GM21390 (cell line): ENCODE results near the gene DBF4.
"Not testable (repeated sequence)": the region's sequence is repeated elsewhere in the genome, so short reads cannot be mapped to it uniquely, and the experiment has no call there.

Experiments
- ATAC-seq: cut with Tn5 transposase; IDR thresholded peaks from one replicate; pipeline ENCODE4 v1.9.1; 2021; ENCODE audit not compliant: unreplicated experiment

The DBF4 gene

GRCh38 chr7:87882151-87882937 lies 6.1 kb downstream of the DBF4 start:
- ATAC-seq: no peak

- no peak for ATAC-seq
Measured at GRCh38 chr7:87885018-87885417, 8.7 kb downstream of the DBF4 start.

DNA sequence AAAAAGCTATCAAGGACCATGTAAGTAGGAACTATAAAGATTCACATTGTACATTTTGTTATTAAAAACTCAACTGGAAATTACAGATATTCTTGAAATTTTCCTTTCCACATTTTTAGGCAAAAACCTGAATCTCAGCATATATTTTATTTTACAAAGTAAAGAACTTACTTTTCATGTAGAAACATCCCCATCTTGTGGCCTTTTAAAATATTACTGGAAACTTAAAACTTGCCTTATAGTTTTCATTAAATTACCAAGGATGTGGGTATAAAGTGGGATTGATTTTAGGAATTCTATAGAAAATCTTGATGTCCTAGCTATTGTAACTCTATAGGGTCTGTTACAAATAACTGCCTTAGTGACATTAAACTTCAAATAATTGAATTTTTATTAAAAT lies 10.6 kb downstream of the DBF4 start:
- no peak for ATAC-seq

- ATAC-seq: no peak
Measured at GRCh38 chr7:87895363-87895762, 19.1 kb downstream of the DBF4 start.

- ATAC-seq: no peak
Measured at GRCh38 chr7:87899255-87899654, 23.0 kb downstream of the DBF4 start.

- not testable (repeated sequence) for ATAC-seq
Measured at GRCh38 chr7:87907136-87907906, 31.0 kb downstream of the DBF4 start.

DNA sequence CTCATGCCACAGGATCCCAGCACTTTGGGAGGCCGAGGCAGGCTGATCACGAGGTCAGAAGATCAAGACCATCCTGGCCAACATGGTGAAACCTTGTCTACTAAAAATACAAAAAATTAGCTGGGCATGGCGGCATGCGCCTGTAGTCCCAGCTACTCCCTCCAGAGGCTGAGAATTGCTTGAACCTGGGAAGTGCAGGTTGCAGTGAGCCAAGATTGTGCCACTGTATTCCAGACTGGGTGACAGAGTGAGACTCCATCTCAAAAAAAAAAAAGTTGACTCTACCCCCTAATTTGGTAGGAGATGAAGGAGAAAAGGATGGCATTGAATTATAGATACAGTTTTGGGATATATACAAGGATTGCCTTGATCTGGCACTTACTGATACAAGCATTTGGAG lies 32.5 kb downstream of the DBF4 start:
- not testable (repeated sequence) for ATAC-seq

DNA sequence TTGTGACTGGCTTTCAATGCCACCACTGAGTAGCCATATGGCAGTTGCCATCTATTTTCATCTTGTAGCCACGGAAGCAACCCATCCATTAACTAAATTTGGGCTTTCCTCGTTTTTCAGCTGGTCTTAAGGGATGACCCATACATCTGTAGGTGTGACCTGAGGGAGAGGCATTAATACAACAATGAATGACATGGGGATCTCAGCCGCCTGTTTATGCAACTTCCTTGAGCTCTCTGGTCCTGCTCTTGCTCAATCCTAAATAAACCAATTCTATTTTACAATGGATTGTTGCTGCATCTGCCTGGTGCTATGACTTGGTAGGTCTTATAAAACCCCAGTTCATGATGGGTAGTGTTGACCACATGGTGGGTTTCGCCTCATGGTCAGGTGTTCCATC lies 35.8 kb downstream of the DBF4 start:
- no peak for ATAC-seq

DNA sequence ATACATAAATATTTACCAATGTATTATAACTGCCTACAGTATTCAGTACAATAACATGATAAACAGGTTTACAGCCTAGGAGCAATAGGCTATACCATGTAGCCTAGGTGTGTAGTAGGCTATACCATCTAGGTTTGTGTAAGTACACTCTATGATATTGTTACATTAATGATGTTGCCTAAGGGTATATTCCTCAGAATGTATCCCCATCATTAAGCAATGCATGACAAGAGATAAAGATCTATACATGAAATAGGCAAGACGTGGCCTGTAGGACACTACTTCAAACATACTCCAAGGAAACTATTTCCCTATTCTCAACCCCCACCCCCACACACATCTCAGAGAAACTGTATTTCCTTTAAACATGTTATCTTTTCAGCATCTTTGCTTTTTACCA lies 42.4 kb downstream of the DBF4 start:
- ATAC-seq: no peak

DNA sequence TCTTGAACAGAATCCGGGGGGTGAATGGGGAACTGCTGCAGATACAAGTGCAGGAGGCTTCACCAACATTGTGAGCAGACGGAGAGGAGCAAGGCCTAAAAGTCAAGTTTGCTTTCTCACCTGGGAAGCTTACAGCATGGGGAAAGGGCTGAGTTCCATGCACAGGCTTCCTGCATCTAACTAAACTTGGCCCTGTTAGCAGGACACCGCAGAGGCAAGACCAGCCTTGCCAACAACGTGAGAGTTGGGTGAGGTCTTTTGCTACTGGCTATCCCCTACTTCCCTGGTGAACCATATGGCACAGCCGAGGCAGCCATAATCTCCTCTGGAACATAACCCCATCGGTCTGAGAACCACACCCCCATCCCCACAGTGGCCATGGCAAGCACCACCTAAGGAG lies 43.6 kb downstream of the DBF4 start:
- ATAC-seq: no peak

DNA sequence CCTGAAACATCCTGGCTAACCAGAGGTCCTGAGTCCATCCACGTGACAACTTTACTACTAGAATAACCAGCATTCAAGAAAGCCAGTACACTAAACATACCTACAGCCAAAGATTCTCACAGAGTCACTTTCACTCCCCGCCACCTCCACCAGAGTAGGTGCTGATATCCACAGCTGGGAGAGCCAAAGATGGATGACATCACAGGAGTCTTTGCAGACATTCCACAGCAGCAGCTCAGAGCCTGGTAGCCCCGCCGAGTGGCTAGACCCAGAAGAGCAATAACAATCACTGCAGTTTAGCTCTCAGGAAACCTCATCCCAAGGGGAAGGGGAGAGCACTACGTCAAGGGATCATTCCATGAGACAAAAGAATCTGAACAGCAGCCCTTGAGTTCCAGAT lies 44.3 kb downstream of the DBF4 start:
- no peak for ATAC-seq

GRCh38 chr7:87922759-87923395 lies 46.6 kb downstream of the DBF4 start:
- ATAC-seq: not testable (repeated sequence)

- peak; percentile 97 for ATAC-seq
Measured at GRCh38 chr7:87926581-87927461, 50.5 kb downstream of the DBF4 start.

DNA sequence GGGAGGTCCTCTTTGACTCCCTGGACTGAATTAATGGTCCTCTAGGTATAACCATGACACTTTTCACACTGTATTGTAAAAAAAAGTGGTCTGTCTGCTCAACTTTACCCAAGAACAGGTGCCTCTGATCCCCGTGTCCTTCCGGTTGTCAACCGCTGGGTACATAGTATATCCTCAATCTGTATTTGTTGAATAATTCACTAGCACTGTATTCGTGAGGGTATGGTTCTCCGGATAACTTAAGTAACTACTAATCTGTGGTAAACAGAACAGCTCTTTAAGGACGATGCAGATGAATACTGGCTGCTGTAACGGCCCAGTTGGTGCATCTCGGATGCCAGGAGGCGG lies 57.3 kb downstream of the DBF4 start:
- ATAC-seq: peak; percentile 16

DNA sequence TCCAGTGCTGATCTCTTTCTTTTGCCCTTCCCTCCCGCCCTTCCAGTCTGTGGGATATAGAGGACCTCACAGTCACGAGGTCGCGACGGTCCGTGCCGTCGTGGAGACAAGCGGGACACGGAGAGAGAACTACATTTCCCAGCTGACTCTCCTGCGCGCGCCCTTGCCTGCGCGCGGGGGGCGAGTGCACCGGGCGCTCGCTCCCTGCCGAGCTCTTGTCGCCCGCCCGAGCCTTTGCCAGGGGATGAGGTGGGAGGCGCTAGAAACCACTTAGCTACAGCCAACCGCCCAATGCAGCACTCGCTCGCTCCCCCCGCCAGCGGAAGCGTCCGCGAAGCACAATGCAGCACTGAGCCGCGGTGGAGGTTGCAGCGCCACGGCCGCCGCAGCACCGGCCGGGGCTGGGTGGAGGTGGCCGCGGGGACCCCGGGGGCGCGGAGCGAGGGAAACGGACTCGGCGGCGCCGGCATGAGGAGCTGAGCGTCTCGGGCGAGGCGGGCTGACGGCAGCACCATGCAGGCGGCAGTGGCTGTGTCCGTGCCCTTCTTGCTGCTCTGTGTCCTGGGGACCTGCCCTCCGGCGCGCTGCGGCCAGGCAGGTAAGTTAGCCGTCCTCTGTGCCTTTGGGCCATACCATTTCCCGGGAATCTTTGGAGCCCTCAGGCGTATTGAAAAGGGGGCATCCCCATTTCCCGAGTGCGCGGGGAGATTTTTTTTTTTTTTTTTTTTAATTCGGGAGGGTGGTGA lies 57.8 kb downstream of the DBF4 start, which contains the start of gene ADAM22:
ADAM22 (plus strand) TSS at position 299 of the 746 bp plus-strand sequence; CDS start at position 514, 215 bp downstream.
- ATAC-seq: peak; percentile 97

DNA sequence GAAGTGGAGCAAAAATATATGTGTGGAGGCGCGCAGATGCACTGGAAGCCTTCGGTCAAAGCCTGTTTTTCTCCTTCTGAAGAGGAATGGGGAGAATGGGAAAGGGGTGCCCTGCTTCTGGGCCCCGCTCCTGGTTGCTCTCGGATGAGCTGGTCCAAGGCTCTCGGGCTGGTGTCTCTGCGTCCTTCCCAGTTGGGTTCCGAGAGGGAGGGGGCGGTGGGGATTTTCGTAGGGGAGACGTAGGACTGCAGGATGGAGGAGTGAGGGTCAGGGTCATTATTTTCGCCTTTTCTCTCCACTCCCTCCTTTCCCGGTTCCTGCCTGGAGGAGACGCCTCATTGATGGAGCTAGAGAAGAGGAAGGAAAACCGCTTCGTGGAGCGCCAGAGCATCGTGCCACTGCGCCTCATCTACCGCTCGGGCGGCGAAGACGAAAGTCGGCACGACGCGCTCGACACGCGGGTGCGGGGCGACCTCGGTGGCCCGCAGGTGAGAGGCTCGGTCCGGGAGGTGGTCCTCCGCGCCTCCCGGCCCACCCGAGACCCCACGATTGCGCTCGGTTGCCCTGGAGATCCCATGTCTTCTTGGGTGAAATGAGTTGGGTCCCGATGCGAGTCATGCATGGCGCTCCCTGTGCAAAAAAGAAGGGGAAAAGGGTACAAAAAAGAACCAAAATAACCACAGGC lies 58.5 kb downstream of the DBF4 start:
- no peak for ATAC-seq

DNA sequence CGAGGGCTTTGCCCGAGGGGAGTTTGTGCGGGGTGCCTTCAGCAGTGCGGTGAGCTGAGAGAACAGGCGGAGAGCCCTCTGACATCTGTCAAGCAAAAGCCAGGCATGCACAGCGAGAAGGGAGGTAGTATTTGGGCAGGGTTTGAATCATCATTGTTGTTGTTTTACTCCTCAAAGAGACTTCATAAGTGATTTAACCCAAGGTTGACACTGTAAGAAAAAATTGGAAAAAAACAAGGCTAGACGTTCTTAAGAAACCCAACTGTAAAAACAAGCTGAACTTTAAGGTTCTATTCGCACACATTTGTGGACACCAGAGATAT lies 59.1 kb downstream of the DBF4 start:
- no peak for ATAC-seq

GRCh38 chr7:87941138-87941537 lies 64.8 kb downstream of the DBF4 start:
- ATAC-seq: no peak

GRCh38 chr7:87944547-87944946 lies 68.3 kb downstream of the DBF4 start:
- peak; percentile 72 for ATAC-seq

DNA sequence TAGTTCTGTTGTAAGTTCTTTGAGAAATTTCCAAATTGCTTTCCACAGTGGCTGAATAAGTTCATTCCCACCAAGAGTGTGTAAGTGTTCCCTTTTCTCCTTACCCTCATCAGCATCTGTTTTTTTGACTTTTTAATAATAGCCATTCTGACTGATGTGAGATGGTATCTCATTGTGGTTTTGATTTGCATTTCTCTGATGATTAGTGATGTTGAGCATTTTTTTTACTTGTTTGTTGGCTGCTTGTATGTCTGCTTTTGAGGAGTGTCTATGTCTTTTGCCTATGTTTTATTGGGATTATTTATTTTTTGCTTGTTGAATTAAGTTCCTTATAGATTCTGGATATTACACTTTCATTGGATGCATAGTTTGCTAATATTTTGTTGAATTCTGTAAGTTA lies 69.6 kb downstream of the DBF4 start:
- not testable (repeated sequence) for ATAC-seq
